ENCODE measurements around the gene C3orf18.

DNA sequence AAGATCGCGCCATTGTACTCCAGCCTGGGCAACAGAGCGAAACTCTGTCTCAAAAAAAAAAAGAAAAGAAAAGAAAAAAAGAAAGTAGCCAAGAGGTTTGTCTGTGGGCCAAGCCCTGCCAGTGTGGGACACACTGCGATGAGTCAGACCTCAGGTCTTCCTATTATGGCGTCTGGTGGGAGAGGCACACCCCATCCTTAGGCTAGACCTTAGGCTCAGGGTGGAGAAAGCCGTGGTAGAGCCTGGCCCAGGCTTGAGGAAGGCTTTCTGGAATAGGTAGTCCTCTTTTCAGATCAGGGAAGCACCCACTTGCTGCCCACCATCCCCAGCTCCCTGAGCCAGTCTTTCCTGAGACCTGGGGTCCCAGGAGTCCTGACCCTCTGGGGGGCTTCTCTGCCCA, 7.8 kb upstream of the C3orf18 start:
- TF ChIP-seq CTCF (IDR thresholded peaks at IDR 0.05) (no peak), POLR2A (IDR thresholded peaks at IDR 0.05) (no peak)

All from vagina (tissue), 2 donors.